CD4-positive, alpha-beta T cell treated with Interferon gamma for 1 hour (primary cell): Measurements from ENCODE around the gene HPCAL1.
A peak's percentile ranks its signal among the peaks of the same experiment; 100 is the strongest.

ENCODE experiments used
- DNase-seq: peaks from one replicate; pipeline ENCODE4 v3.0.0-alpha.2; 2020

The HPCAL1 gene

DNA sequence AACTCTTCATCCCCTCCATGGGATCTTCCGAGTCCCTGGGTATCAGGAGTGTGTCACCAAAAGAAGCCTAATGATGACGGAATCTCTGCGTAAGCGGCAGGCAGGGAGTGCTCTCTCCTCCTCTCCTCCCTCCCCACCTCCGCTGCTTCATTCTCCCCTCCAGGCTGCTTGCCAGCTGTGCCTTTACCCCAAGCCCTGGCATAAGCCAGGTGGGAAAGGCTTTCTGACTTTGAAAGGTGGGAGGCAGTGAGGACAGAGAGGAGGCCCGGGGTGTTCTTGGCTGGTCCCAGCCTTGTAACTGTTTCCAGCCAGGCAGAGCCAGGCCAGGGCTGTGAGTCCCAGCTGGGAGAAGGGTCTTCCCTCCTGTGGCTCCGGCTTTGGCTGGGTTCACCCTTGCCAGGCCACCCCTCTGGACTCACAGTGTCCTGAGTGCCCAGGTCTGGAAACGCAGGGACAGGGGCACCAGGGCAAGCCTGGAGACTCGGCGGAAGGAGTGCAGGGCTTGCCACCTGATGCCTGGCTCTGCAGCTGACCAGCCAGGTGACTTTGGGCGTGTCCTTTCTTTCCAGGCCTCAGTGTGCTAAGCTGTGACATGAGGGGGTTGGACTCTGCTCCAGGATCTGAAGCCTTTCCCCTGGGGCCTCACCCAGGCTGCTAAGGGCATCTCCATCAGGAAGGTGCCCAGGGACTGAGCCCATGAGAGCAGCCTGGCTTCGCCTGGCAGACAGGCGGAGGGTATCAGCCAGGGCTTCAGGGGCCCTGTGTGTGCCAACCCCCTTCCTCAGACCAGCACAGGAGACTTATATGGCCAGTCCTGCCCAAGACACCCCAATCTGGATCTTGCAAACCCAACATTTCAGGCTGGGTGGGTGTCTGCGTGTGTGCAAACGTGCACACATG lies 32.7 kb upstream of the HPCAL1 start:
- DNase-seq = no peak

DNA sequence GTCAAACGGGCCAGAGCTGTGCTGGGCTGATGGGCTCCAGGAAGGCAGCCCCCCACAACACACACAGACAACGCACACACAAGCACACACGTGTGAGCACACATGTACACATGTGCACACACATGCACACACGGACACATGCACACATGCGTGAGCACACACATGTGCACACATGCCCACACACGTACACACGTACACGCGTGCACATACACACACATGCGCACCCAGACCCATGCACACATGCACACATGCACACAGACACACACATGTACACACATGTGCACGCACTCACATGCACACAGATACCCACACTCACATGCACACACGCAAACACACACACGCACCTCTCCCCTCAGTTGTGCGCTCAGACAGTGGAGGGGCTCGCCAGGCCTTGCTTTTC lies 31.2 kb upstream of the HPCAL1 start:
- DNase-seq = no peak

DNA sequence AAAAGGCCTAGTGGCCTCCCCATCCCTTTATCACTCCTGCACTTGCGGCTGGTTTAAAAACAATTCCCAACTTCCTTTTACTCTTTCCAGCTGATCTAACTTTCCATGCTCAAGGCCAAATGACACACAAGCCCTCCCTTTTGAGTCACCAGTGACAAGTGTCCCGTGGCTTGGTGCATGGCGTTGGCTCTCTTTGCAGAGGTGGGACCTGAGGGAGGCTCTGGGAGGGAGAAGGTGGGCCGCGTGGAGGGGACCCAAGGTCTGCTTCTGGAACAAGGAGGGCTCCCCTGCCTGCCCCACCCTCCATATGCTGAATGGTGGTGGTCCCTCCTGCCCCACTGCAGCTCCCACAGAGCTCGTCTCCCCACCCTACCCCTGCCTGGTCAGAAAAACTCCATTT lies 30.8 kb upstream of the HPCAL1 start:
- no peak for DNase-seq

DNA sequence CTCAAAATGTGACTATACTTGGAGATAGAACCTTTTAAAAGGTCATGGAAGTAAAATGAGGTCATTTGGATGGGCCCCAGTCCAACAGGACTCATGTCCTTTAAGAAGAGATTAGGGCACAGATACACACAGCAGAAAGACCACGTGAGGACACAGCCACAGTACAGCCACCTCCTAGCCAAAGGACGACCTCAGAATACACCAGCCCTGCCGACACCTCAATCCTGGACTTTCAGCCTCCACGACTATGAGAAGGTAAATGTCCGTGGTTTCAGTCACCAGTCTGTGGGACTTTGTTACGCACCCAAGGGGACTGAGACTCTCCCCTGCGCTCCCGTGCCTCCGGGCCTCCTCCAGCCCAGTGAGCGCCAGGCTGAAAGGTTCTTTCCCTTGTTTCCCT lies 30.2 kb upstream of the HPCAL1 start:
- no peak for DNase-seq

GRCh38 chr2:10273215-10274175 lies 29.2 kb upstream of the HPCAL1 start:
- no peak for DNase-seq

- DNase-seq = no peak
Observed at GRCh38 chr2:10274376-10274775, 28.3 kb upstream of the HPCAL1 start.

DNA sequence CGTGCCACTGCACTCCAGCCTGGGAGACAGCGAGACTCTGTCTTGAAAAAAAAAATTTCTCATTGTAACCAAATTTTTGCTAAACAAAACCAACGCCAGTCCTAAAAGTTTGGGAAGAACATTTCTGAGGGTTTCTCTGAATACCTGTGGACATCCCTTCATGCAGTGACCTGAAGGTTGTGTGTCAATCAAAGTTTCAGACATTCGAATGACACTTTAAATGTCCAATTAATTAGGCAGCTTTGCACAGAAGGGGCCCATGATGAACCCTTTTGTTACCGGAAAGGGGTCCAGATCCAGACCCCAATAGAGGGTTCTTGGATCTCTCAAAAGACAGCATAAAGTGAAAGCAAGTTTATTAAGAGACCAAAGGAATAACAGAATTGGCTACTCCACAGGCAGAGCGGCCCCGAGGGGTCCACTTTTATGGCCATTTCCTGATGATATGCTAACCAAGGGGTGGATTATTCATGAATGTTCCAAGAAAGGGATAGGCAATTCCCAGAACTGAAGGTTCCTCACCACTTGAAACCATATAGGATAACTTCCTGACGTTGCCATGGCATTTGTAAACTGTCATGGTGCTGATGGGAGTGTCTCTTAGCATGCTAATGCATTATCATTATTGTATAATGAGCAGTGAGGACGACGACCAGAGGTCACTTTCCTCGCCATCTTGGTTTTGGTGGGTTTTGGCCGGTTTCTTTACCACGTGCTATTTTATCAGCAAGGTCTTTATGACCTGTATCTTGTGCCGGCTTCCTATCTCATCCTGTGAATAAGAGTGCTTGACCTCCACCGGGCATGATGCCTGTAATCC lies 27.5 kb upstream of the HPCAL1 start:
- DNase-seq = no peak

DNA sequence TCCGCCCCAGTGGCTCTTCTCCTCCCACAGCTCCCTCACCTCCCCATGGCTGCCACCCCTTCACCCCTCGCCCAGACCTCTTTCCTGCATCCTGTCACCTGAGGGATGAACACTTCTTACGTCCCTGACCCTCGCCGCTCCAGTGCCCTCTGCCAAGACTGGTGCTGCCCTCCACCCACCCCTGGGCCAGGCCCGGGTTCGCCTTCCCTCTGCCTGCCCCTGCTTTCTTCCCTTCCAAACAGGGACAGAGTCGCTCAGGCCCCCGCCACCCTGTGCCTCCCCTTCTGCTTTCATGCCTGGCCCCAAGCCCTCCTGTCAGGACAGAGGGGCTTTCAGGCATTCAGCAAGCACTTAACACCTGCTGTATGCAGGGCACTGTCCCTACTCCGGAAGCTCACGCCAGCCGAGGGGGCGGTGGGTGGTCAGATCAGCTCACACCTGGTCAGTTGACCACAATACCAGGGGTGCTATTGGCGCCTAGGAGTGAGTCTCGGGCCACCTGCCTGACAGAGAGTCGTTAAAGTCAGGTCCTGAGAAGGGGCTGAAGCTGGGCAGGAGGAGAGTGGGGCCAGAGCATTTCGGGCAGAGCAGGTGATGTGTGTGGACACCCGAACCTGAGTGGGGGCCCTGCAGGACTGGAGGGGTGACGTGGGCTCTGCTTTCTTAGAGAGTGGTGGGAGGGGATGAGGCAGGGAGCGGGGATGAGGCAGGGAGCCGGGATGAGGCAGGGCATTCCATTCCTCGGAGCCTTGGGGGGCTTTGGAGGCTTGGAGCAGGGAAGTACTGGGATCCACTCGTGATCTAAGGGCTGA lies 26.0 kb upstream of the HPCAL1 start:
- no peak for DNase-seq

DNA sequence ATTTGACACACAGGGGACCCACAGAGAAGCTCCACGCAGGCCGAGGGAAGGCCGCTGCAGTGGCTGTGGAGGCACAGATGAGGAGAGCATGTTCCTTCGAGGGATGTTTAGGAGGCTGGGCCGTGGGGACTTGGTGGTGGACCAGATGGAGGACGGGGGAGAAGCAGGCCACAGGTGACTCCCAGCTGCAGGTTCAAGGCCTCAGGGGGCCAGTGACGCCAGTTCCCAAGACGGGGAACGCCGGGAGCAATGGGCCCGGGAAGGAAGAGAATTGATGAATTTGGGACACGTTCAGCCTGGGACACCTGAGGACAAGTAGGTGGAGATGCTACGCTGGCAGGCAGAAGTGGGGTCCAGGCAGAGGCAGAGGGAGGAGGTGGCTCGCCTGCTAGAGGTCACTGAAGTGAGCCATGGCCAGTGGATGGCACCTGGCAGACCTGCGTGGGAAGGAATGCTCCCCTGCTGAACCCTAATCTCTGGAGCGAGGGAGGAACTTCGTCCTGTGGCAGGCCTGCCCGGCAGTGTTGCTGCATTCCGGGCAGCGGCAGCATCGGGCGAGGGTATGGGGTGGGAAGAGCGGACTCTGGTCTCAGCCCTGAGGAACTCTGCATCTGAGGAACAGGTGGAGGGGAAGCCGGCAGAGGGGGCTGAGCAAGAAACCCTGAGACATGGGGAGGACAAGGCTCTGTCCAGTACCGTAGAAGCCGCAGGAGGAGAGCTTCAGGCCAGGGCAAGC lies 25.2 kb upstream of the HPCAL1 start:
- DNase-seq = no peak

DNA sequence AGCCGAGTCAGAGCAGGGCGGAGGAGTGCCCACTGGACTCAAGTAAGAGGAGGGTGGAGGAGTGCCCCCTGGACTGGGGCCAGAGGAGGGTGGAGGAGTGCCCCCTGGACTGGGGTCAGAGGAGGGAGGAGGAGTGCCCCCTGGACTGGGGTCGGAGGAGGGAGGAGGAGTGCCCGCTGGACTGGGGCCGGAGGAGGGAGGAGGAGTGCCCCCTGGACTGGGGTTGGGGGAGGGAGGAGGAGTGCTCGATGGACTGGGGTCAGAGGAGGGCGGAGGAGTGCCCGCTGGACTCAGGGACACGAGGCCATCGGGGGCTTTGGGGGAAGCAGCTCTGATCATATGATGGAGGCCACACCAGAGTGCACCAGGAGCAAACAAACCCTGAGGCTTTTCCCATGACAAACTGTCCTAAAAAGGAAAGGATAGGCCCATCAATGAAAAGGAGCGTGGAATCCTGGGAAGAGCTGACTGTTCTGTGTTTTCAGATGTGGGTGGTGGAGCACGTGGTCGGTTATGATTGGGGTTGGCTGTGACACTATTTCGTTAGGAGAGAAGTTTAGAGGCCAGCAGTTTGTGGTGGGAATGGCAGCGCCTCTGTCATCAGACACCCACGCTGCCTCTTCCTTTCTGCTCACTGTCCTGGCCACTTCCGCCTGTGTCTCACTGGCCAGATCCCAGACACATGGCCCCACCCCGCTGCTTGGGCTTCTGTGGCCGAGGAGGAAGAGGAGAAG lies 24.5 kb upstream of the HPCAL1 start:
- peak; percentile 69 for DNase-seq

DNA sequence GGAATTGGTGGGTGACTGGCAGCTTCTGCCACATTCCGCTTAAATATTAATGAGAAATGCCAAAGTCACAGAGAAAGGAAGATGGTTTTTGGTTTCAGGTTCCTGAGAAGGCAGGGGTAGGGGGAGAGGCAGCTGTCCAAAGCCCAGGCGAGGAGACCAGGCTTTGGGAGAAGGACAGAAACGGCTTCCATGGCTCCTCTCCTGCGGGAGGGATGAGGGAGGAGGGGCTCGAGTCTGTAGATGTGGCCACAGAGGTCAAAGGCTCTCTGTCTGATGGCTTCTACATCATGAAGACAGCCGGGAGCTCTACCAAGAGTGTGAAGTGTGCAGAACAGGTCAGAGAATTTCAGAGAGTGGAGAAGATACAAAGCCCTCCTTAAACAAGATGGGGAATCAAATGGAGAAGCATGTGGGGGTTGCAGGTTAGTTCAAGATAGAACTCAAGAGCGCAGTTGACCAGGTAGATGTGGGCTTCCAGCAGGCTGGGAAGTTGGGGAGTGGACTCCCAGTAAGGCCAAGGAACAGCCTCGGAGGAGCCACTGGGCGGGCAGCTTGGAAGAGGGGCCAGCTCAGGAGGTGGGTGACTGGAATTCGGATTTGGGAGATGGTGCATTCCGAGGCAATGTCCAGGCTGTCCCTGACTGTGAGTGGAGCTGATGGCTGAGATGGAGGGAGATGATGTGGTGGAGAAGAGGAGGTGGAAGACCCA lies 23.8 kb upstream of the HPCAL1 start:
- DNase-seq = no peak

- DNase-seq = no peak
Observed at GRCh38 chr2:10279472-10279870, 23.2 kb upstream of the HPCAL1 start.

DNA sequence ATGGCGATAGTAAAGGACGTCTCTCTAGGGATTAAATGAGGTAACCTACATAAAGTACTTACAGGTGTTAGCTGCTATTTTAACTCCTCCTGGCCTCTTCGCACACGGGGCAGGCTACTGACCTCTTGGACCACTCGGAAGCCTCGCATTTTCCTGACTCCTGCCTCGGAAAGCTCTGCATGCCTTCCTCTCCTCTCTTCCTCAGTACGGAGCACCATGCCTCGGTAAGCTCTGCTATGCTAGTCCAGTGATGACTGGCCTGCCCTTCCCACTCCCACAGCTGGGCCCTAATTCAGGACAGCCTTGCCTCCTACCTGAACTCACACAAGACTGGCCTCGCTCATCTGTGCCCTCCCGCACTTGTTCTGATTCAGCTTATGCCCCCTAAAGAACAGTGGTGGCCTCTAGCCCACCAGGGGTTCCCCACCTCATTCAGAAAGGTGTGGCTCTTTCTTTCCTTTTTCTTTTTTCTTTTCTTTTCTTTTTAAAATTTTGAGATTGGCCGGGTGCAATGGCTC lies 22.7 kb upstream of the HPCAL1 start:
- no peak for DNase-seq

DNA sequence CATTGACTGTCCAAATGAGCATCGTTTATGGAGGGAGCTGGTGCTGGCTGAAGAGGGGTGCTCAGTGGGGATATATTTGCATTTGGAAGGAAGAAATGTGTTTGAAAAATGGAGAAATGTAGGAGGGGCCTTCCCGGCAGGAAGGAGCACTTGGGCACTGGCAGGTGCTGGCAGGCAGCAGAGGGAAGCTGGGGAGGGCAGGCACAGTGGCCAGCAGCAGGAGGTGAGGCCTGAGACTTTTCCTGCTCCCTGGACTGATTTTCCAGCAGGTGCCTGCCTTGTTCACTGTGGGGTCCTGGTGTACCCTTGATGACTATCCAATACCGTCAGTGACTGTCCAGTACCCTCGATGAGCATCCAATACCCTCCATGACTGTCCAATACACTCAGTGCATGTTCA lies 20.8 kb upstream of the HPCAL1 start:
- DNase-seq = no peak

- DNase-seq = no peak
Observed at GRCh38 chr2:10282611-10283105, 20.0 kb upstream of the HPCAL1 start.

GRCh38 chr2:10283106-10284062 lies 19.3 kb upstream of the HPCAL1 start:
- DNase-seq = peak; percentile 63

GRCh38 chr2:10284108-10284870 lies 18.4 kb upstream of the HPCAL1 start:
- no peak for DNase-seq
